Measurements from ENCODE around the gene OPCML. TPM values are rescaled to one million over a fixed set of nuclear protein-coding genes. Genes with fewer than 3 reads are reported as not detected.

OPCML gene
- total RNA-seq, 1 donor from 2014 or later = 0.12 TPM

GRCh38 chr11:132453406-132453805 is 1078.9 kb downstream of the OPCML start:
- TF ChIP-seq CTCF (IDR thresholded peaks at IDR 0.05) = no peak
- H3K9me3 ChIP-seq = no peaks in the 10 kb centered on the region
- no peak overlapping the region for H3K27ac ChIP-seq
- H3K36me3 ChIP-seq = no peaks in the 10 kb centered on the region
- no peak for DNase-seq
- no peaks in the 10 kb centered on the region for H3K4me1 ChIP-seq
- intact Hi-C loops (cut with DNase I) = no loop called here
- no peak overlapping the region for H3K4me3 ChIP-seq
- no peak for ATAC-seq
- no peaks in the 10 kb centered on the region for H3K27me3 ChIP-seq (ENCODE audit: low read depth)

- H3K36me3 ChIP-seq = no peaks in the 10 kb centered on the region
Observed at GRCh38 chr11:132452616-132453015, 1079.7 kb downstream of the OPCML start.

GRCh38 chr11:132451942-132452601 is 1080.2 kb downstream of the OPCML start:
- Histone ChIP-seq H3K9me3 (no peaks in the 10 kb centered on the region), H3K4me1 (no peaks in the 10 kb centered on the region), H3K36me3 (no peaks in the 10 kb centered on the region), H3K27ac (no peak overlapping the region), H3K4me3 (no peak overlapping the region), H3K27me3 (ENCODE audit: low read depth) (no peaks in the 10 kb centered on the region)
- no peak for DNase-seq
- intact Hi-C loops (cut with DNase I) = no loop called here
- ATAC-seq = no peak
- TF ChIP-seq CTCF (IDR thresholded peaks at IDR 0.05) = no peak

More at GRCh38 chr11:132452616-132453015, 1079.7 kb downstream of the OPCML start:
- Histone ChIP-seq H3K4me1 (no peaks in the 10 kb centered on the region), H3K9me3 (no peaks in the 10 kb centered on the region), H3K4me3 (no peak overlapping the region), H3K27me3 (ENCODE audit: low read depth) (no peaks in the 10 kb centered on the region), H3K27ac (no peak overlapping the region)
- intact Hi-C loops (cut with DNase I) = no loop called here
- ATAC-seq = no peak
- no peak for TF ChIP-seq CTCF (IDR thresholded peaks at IDR 0.05)
- DNase-seq = no peak

- TF ChIP-seq CTCF (IDR thresholded peaks at IDR 0.05) = no peak
- Histone ChIP-seq H3K4me1 (no peaks in the 10 kb centered on the region), H3K4me3 (no peak overlapping the region), H3K36me3 (no peaks in the 10 kb centered on the region), H3K9me3 (no peaks in the 10 kb centered on the region), H3K27ac (no peak overlapping the region), H3K27me3 (ENCODE audit: low read depth) (no peaks in the 10 kb centered on the region)
- ATAC-seq (no peak), DNase-seq (no peak)
- intact Hi-C loops (cut with DNase I) = no loop called here
Observed at GRCh38 chr11:132450631-132451030, 1081.7 kb downstream of the OPCML start.

GRCh38 chr11:132448334-132448995 is 1083.8 kb downstream of the OPCML start:
- DNase-seq = no peak
- no peaks in the 10 kb centered on the region for H3K4me1 ChIP-seq
- TF ChIP-seq CTCF (IDR thresholded peaks at IDR 0.05) = no peak
- no peaks in the 10 kb centered on the region for H3K9me3 ChIP-seq
- H3K27ac ChIP-seq = no peak overlapping the region
- ATAC-seq = no peak
- intact Hi-C loops (cut with DNase I) = no loop called here
- H3K36me3 ChIP-seq = no peaks in the 10 kb centered on the region
- H3K27me3 ChIP-seq (ENCODE audit: low read depth) = peaks cover 4% of the 10 kb centered on the region
- H3K4me3 ChIP-seq = no peak overlapping the region

Data from lower lobe of right lung (tissue), 2 donors.